Endothelial cell of umbilical vein (primary cell): ENCODE data around the gene CAPZA2.

Experiments used
- CTCF ChIP-seq, 2 donors: IDR thresholded peaks; 1 replicate in 1 of 2; 2 replicates in 1 of 2; pipeline ENCODE4 v1.5.1; 2011; ENCODE audit warnings: low read length in 2 of 2, mild to moderate bottlenecking in 2 of 2, moderate library complexity in 2 of 2, control low read depth in 1 of 2, inconsistent platforms in 1 of 2, low read depth in 1 of 2; ENCODE audit not compliant: insufficient read depth in 1 of 2; ENCODE audit errors: extremely low read depth in 1 of 2
- EZH2 ChIP-seq: IDR thresholded peaks from 2 replicates; pipeline ENCODE4 v1.6.1; 2012; ENCODE audit warnings: borderline replicate concordance, low read depth, mild to moderate bottlenecking, moderate library complexity, low read length, inconsistent platforms; ENCODE audit not compliant: severe bottlenecking
- GATA2 ChIP-seq: IDR thresholded peaks from 2 replicates; pipeline ENCODE4 v1.7.0; 2011; ENCODE audit warnings: low read depth, mild to moderate bottlenecking, moderate library complexity, mixed read lengths, low read length; ENCODE audit not compliant: insufficient read length, insufficient read depth
- JUN ChIP-seq: IDR thresholded peaks from 2 replicates; pipeline ENCODE4 v1.6.1; 2011; ENCODE audit warnings: borderline replicate concordance, low read depth; ENCODE audit not compliant: insufficient read length, insufficient read depth
- MAX ChIP-seq: IDR thresholded peaks from 2 replicates; pipeline ENCODE4 v1.6.1; 2011; ENCODE audit not compliant: insufficient read depth, insufficient read length
- POLR2A ChIP-seq: IDR thresholded peaks from 2 replicates; pipeline ENCODE4 v1.6.1; 2012; ENCODE audit warnings: low read depth, mild to moderate bottlenecking, control low read depth, low read length
- POLR2AphosphoS5 ChIP-seq: IDR thresholded peaks from 2 replicates; pipeline ENCODE4 v1.6.1; 2012; ENCODE audit warnings: low read depth, mild to moderate bottlenecking, control low read depth, low read length, moderate library complexity; ENCODE audit not compliant: insufficient read depth

GRCh38 chr7:116859323-116859722 is 3.1 kb upstream of the CAPZA2 start:
- TF ChIP-seq POLR2AphosphoS5 (no peak), POLR2A (no peak), EZH2 (no peak), CTCF (IDR thresholded peaks at IDR 0.05; ENCODE audit: extremely low read depth in 1 of 2, insufficient read depth in 1 of 2, low read depth in 1 of 2, low read length in 2 of 2) (no peak), GATA2 (no peak), JUN (no peak), MAX (no peak)
